K562 (cell line): ENCODE results near the gene PPFIA1. TPM values are rescaled to one million over a fixed set of nuclear protein-coding genes. Genes with fewer than 3 reads are reported as not detected.

Source experiments
- CBFB ChIP-seq: sonication (generic); formaldehyde crosslinking; IDR thresholded peaks from 2 replicates; pipeline ENCODE4 v1.4.0; 2020; ENCODE audit warnings: mild to moderate bottlenecking, missing genetic modification reagents
- CREBBP ChIP-seq: IDR thresholded peaks from one replicate; pipeline ENCODE4 v1.6.1; 2012; ENCODE audit warnings: low read depth, mild to moderate bottlenecking, control low read depth, inconsistent platforms, low read length
- E4F1 ChIP-seq: fragments of 250-450 bp; sonication (Bioruptor Pico); IDR thresholded peaks from 2 replicates; pipeline ENCODE4 v1.5.0; 2021; ENCODE audit warnings: mild to moderate bottlenecking, borderline replicate concordance
- EP300 ChIP-seq: IDR thresholded peaks from 2 replicates; pipeline ENCODE4 v1.6.1; 2012; ENCODE audit warnings: low read length, improper control_type of control experiment
- HLTF ChIP-seq: fragments of 450-650 bp; IDR thresholded peaks from 2 replicates; pipeline ENCODE4 v1.6.1; 2016
- IRF9 ChIP-seq: fragments of 450-650 bp; IDR thresholded peaks from 2 replicates; pipeline ENCODE4 v1.6.1; 2016; ENCODE audit warnings: missing biosample characterization, missing genetic modification characterization
- KAT7 ChIP-seq: sonication (generic); formaldehyde crosslinking; IDR thresholded peaks from 2 replicates; pipeline ENCODE4 v1.8.0; 2022; ENCODE audit warnings: missing genetic modification reagents, mild to moderate bottlenecking, borderline replicate concordance
- LCOR ChIP-seq: sonication (generic); formaldehyde crosslinking; IDR thresholded peaks from 2 replicates; pipeline ENCODE4 v1.8.0; 2022; ENCODE audit warnings: mild to moderate bottlenecking, missing genetic modification reagents
- NCOR1 ChIP-seq: fragments of 450-650 bp; IDR thresholded peaks from 2 replicates; pipeline ENCODE4 v1.6.1; 2016; ENCODE audit warnings: mild to moderate bottlenecking, moderate library complexity
- NELFE ChIP-seq: IDR thresholded peaks from 2 replicates; pipeline ENCODE4 v1.6.1; 2011; ENCODE audit warnings: mild to moderate bottlenecking; ENCODE audit not compliant: insufficient read depth, insufficient read length
- NONO ChIP-seq, 2 experiments: fragments of 200-400 bp in 1 of 2; fragments of 450-650 bp in 1 of 2; formaldehyde crosslinking in 1 of 2; IDR thresholded peaks; 2 replicates each; pipeline ENCODE4 v1.6.1; 2017; ENCODE audit warnings: low read depth in 2 of 2, mild to moderate bottlenecking in 2 of 2, moderate library complexity in 2 of 2, low read length in 1 of 2
- NR2C2 ChIP-seq, 2 experiments: fragments of 200-800 bp in 1 of 2; sonication (Bioruptor generic) in 1 of 2; sonication (generic) in 1 of 2; formaldehyde crosslinking in 1 of 2; IDR thresholded peaks; 2 replicates each; pipeline versions ENCODE4 v1.6.1 to v1.8.0; 2016 to 2022; ENCODE audit warnings: mild to moderate bottlenecking in 1 of 2, missing compliant biosample characterization in 1 of 2, missing genetic modification characterization in 1 of 2, missing genetic modification reagents in 1 of 2
- PHTF2 ChIP-seq: fragments of 250-450 bp; sonication (Bioruptor Pico); IDR thresholded peaks from 2 replicates; pipeline ENCODE4 v1.5.0; 2021; ENCODE audit warnings: mild to moderate bottlenecking
- SNAPC5 ChIP-seq: fragments of 250-450 bp; sonication (Bioruptor Pico); IDR thresholded peaks from 2 replicates; pipeline ENCODE4 v1.8.0; 2021; ENCODE audit warnings: moderate library complexity, mild to moderate bottlenecking, inconsistent platforms
- SREBF2 ChIP-seq: sonication (generic); formaldehyde crosslinking; IDR thresholded peaks from 2 replicates; pipeline ENCODE4 v1.4.0; 2020; ENCODE audit warnings: mild to moderate bottlenecking, missing genetic modification reagents
- ZBTB5 ChIP-seq: fragments of 450-650 bp; IDR thresholded peaks from 2 replicates; pipeline ENCODE4 v1.6.1; 2017; ENCODE audit warnings: antibody characterized with exemption
- ZNF121 ChIP-seq: sonication (generic); formaldehyde crosslinking; conservative IDR thresholded peaks from 2 replicates; pipeline ENCODE4 v1.8.0; 2022; ENCODE audit warnings: missing genetic modification reagents
- ZNF140 ChIP-seq: fragments of 250-450 bp; sonication (Bioruptor Pico); IDR thresholded peaks from 2 replicates; pipeline ENCODE4 v1.8.0; 2021; ENCODE audit warnings: moderate library complexity, mild to moderate bottlenecking, inconsistent platforms
- ZNF224 ChIP-seq: sonication (generic); formaldehyde crosslinking; IDR thresholded peaks from 2 replicates; pipeline ENCODE4 v1.8.0; 2022; ENCODE audit warnings: mild to moderate bottlenecking, missing genetic modification reagents
- ZNF24 ChIP-seq: fragments of 450-650 bp; IDR thresholded peaks from 2 replicates; pipeline ENCODE4 v1.6.1; 2016
- ZNF280B ChIP-seq: fragments of 250-450 bp; sonication (Bioruptor Pico); IDR thresholded peaks from 2 replicates; pipeline ENCODE4 v1.5.1; 2021; ENCODE audit warnings: mild to moderate bottlenecking
- ZNF431 ChIP-seq: sonication (generic); formaldehyde crosslinking; IDR thresholded peaks from 2 replicates; pipeline ENCODE4 v1.8.0; 2022; ENCODE audit warnings: mild to moderate bottlenecking, missing genetic modification reagents
- polyA plus RNA-seq, 8 experiments: library from polyadenylated mRNA; depleted of rRNA in 4 of 8; stranded (reverse) in 5 of 8; unstranded in 3 of 8; fragments of >200 nt; fragmentation: Nextera tagmentation in 2 of 8; fragmentation: Illumina TruSeq in 1 of 8; extraction: Ambion mirVana in 2 of 8; extraction: Trizol in 1 of 8; gene quantifications; 2 replicates each; pipeline versions ENCODE4 v1.2.1 to v1.2.3, GENCODE V29; 2011 to 2014; ENCODE audit warnings: inconsistent platforms in 1 of 8, missing spikeins in 1 of 8
- total RNA-seq, 7 experiments: library from RNA; depleted of rRNA in 6 of 7; stranded (reverse); fragments of >200 nt in 6 of 7; fragmentation: Illumina TruSeq in 2 of 7; extraction: Trizol in 2 of 7; gene quantifications; 2 replicates each; pipeline versions ENCODE4 v1.2.1 to v1.2.3, GENCODE V29; 2011 to 2021; ENCODE audit warnings: low replicate concordance in 1 of 7

Gene PPFIA1
- total and polyA plus RNA-seq, 9 of the 15 experiments (the other 6 are each of a cell fraction or from before 2014, with no cell fraction given): 9.9 to 41.5 (median 28.5) TPM

GRCh38 chr11:70397983-70398833 is 127.7 kb downstream of the PPFIA1 start, which contains the start of gene CTTN (continued):
- TF ChIP-seq SREBF2 (CRISPR knock-in tag) (no peak), EP300 (peak; percentile 6; the same call in 1 of the 2 replicates), LCOR (CRISPR knock-in tag) (no peak), NONO (IDR thresholded peaks at IDR 0.05; ENCODE audit: low read depth in 2 of 2, low read length in 1 of 2) (peak; percentile 62 to 69; a peak in 3 of 4 replicates), ZNF431 (no peak), ZNF224 (no peak), ZNF121 (CRISPR knock-in tag) (no peak), NCOR1 (no peak), NR2C2 (CRISPR knock-in tag; IDR thresholded peaks at IDR 0.05) (no peak), NR2C2 (tag; IDR thresholded peaks at IDR 0.05) (peak; percentile 92), CREBBP (no peak), KAT7 (CRISPR knock-in tag) (no peak), ZNF280B (no peak), E4F1 (CRISPR knock-in tag) (no peak), ZNF140 (CRISPR knock-in tag) (no peak), CBFB (CRISPR knock-in tag) (0 out of 2 replicates have a peak, but pooled peaks have one; percentile 53), SNAPC5 (CRISPR knock-in tag) (no peak), IRF9 (tag) (no peak), PHTF2 (CRISPR knock-in tag) (no peak), ZNF24 (no peak), ZBTB5 (no peak), HLTF (no peak), NELFE (no peak)
